Measurements from ENCODE around the gene GSAP.

GSAP gene

DNA sequence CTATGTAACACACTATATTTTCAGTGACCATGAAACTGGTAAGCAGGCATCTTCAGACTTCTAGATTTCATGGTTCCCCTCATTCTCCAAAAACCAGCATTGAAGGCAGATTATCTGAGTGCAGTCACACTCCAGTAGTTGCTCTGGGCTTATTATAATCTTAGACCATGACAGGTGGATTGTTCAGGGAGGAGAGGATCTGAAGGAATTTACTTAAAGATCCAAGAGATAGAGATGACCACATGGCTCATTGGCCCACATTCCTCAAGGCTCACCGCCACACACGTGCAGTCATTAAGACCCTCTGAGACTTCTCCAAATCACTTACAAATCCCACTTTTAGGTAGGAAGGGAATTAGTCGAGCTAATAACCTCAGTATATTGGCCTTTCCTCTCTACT, 55.2 kb downstream of the GSAP start:
- Histone ChIP-seq H3K9me3 (ENCODE audit: control insufficient read depth in 2 of 2, low read length in 2 of 2) (no peaks in the 10 kb centered on the region), H3K36me3 (ENCODE audit: control insufficient read depth in 2 of 2, insufficient read depth in 2 of 2, low read length in 2 of 2) (peaks cover 7 to 8% of the 10 kb centered on the region in 2 donors), H3K4me1 (ENCODE audit: control insufficient read depth, insufficient read depth, low read length) (no peaks in the 10 kb centered on the region), H3K27ac (ENCODE audit: low read length) (no peak overlapping the region), H3K4me3 (ENCODE audit: low read length in 2 of 2) (no peak overlapping the region), H3K9ac (ENCODE audit: low read length in 2 of 2) (no peak overlapping the region), H3K27me3 (ENCODE audit: control insufficient read depth in 1 of 2, insufficient read depth in 2 of 2, low read length in 2 of 2) (no peaks in the 10 kb centered on the region)

DNA sequence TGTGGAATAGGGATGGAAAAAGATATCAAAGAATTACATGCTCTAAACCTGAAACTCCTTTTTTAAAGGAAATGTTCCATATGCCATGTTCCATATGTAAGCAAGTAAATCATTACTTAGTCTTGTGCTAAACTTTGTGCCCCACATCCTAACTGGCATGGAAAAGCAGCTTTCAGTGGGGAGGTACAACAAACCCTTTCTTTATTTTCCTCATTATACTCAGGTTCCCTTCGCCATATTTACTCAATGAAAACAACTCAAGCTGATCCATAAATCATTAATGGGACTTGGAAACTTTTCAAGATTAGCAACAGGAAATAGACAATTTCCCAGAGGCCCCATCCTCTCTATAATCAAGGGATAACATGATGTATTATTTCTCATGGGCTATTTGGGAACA, 56.0 kb downstream of the GSAP start:
- Histone ChIP-seq H3K9me3 (ENCODE audit: control insufficient read depth in 2 of 2, low read length in 2 of 2) (no peaks in the 10 kb centered on the region), H3K4me1 (ENCODE audit: control insufficient read depth, insufficient read depth, low read length) (no peaks in the 10 kb centered on the region), H3K27ac (ENCODE audit: low read length) (no peak overlapping the region), H3K4me3 (ENCODE audit: low read length in 2 of 2) (no peak overlapping the region), H3K36me3 (ENCODE audit: control insufficient read depth in 2 of 2, insufficient read depth in 2 of 2, low read length in 2 of 2) (peaks cover 7 to 8% of the 10 kb centered on the region in 2 donors), H3K27me3 (ENCODE audit: control insufficient read depth in 1 of 2, insufficient read depth in 2 of 2, low read length in 2 of 2) (no peaks in the 10 kb centered on the region), H3K9ac (ENCODE audit: low read length in 2 of 2) (no peak overlapping the region)

DNA sequence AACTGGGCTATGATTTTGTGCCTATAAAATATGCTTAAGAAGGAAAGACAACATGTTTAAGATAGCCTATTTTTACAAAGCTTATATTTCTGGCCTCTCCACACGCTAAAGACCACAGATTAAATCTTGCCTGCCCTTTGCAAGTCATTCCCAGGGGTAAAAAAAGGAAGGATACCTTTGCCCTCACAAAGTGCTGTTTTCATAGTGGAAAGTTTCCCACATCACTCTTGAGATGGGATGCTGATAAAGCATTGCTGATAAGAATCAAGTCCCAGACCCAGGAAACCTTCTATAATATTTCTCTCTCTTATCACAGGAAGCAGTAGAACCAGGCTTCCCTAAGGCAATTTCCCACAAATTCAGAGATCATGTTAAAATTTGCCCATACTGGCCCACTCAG, 56.5 kb downstream of the GSAP start:
- Histone ChIP-seq H3K27me3 (ENCODE audit: control insufficient read depth in 1 of 2, insufficient read depth in 2 of 2, low read length in 2 of 2) (no peaks in the 10 kb centered on the region), H3K4me3 (ENCODE audit: low read length in 2 of 2) (no peak overlapping the region), H3K36me3 (ENCODE audit: control insufficient read depth in 2 of 2, insufficient read depth in 2 of 2, low read length in 2 of 2) (peaks cover 8 to 9% of the 10 kb centered on the region in 2 donors), H3K27ac (ENCODE audit: low read length) (no peak overlapping the region), H3K9ac (ENCODE audit: low read length in 2 of 2) (no peak overlapping the region), H3K9me3 (ENCODE audit: control insufficient read depth in 2 of 2, low read length in 2 of 2) (no peaks in the 10 kb centered on the region), H3K4me1 (ENCODE audit: control insufficient read depth, insufficient read depth, low read length) (no peaks in the 10 kb centered on the region)

DNA sequence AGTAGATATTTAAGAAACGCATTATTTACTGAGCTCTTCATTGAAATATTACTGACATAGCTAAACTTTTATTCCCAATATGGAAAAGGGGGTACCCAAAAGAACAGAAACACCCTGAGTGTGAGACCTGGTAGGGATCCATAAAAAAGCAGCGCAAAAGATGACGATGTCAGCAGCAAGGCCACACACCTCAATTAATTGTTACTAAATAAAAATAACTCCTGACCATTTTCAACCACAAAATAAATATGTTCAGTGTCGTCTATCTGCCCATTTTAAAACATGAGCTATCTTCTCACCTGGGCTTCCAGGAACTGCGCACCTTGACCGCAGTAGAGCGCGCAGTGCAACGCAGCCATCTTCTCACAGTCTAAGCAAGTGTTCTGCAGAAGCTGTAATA, 61.2 kb downstream of the GSAP start:
- Histone ChIP-seq H3K9ac (ENCODE audit: low read length in 2 of 2) (no peak overlapping the region), H3K9me3 (ENCODE audit: control insufficient read depth in 2 of 2, low read length in 2 of 2) (no peaks in the 10 kb centered on the region), H3K27me3 (ENCODE audit: control insufficient read depth in 1 of 2, insufficient read depth in 2 of 2, low read length in 2 of 2) (no peaks in the 10 kb centered on the region), H3K4me3 (ENCODE audit: low read length in 2 of 2) (no peak overlapping the region), H3K36me3 (ENCODE audit: control insufficient read depth in 2 of 2, insufficient read depth in 2 of 2, low read length in 2 of 2) (peaks cover 2% of the 10 kb centered on the region in 2 donors), H3K27ac (ENCODE audit: low read length) (peak overlapping the region; percentile 12), H3K4me1 (ENCODE audit: control insufficient read depth, insufficient read depth, low read length) (peaks cover 15% of the 10 kb centered on the region)

DNA sequence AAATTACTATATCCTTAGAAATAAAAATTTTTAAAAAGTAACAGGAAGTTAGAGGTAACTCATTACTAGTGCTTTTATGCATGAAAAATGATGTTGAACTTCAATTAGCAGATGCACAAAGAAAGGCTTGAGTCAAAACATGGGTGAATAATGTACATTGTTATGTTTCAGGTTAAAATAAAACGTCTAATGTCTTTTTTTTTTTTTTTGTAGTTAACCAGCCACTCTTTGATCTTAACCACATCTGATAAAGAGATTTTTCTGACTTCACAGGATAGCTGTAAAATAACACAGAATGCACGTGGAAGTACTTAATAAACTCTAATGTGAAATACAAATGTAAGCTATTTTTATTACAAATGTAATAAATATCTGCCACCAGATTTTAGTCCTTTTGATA, 61.7 kb downstream of the GSAP start:
- no peaks in the 10 kb centered on the region for H3K9me3 ChIP-seq (ENCODE audit: control insufficient read depth in 2 of 2, low read length in 2 of 2)

DNA sequence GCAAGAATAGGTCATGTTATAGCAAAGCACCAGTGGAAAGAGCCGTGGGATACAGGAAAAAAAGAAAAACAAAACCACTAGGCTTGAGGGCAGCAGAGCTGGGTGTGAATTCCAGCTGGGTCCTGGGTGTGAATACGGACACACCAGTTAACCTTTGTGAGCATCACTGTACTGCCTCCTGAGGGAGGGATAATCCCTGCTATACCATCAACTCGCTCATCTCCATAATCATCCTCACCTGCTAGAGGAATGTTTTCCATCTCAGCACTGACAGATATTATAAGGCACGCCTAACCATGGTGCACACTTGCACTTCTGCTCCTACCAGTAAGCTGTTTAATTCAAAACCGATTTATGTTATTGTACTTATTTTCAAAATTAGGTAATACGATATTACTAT, 62.2 kb downstream of the GSAP start:
- peaks cover 21% of the 10 kb centered on the region for H3K4me1 ChIP-seq (ENCODE audit: control insufficient read depth, insufficient read depth, low read length)
- no peak overlapping the region for H3K9ac ChIP-seq (ENCODE audit: low read length in 2 of 2)
- H3K27me3 ChIP-seq (ENCODE audit: control insufficient read depth in 1 of 2, insufficient read depth in 2 of 2, low read length in 2 of 2), result no peaks in the 10 kb centered on the region
- no peaks in the 10 kb centered on the region for H3K9me3 ChIP-seq (ENCODE audit: control insufficient read depth in 2 of 2, low read length in 2 of 2)
- no peak overlapping the region for H3K4me3 ChIP-seq (ENCODE audit: low read length in 2 of 2)
- no peak overlapping the region for H3K27ac ChIP-seq (ENCODE audit: low read length)
- peaks cover 2% of the 10 kb centered on the region in 2 donors for H3K36me3 ChIP-seq (ENCODE audit: control insufficient read depth in 2 of 2, insufficient read depth in 2 of 2, low read length in 2 of 2)

More for the DNA sequence above, 61.7 kb downstream of the GSAP start:
- Histone ChIP-seq H3K27ac (ENCODE audit: low read length) (no peak overlapping the region), H3K9ac (ENCODE audit: low read length in 2 of 2) (no peak overlapping the region), H3K27me3 (ENCODE audit: control insufficient read depth in 1 of 2, insufficient read depth in 2 of 2, low read length in 2 of 2) (no peaks in the 10 kb centered on the region), H3K4me1 (ENCODE audit: control insufficient read depth, insufficient read depth, low read length) (peaks cover 16% of the 10 kb centered on the region), H3K4me3 (ENCODE audit: low read length in 2 of 2) (no peak overlapping the region), H3K36me3 (ENCODE audit: control insufficient read depth in 2 of 2, insufficient read depth in 2 of 2, low read length in 2 of 2) (peaks cover 2% of the 10 kb centered on the region in 2 donors)

DNA sequence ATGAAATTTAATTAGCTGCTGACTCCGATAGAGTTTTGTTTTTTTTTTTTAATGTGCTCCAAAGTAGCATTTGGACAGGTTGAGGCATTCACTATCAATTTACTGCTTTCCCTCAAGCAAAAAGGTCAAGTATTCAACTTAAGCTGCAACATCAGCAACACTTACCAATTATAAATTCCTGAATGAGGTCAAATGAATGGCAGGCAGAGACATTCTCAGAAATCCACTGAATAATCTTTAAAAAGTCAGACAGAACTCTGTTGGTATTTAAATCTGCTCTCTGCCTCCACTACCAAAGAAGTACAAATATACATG, 62.8 kb downstream of the GSAP start:
- Histone ChIP-seq H3K27ac (ENCODE audit: low read length) (no peak overlapping the region), H3K4me3 (ENCODE audit: low read length in 2 of 2) (no peak overlapping the region), H3K9ac (ENCODE audit: low read length in 2 of 2) (no peak overlapping the region)

DNA sequence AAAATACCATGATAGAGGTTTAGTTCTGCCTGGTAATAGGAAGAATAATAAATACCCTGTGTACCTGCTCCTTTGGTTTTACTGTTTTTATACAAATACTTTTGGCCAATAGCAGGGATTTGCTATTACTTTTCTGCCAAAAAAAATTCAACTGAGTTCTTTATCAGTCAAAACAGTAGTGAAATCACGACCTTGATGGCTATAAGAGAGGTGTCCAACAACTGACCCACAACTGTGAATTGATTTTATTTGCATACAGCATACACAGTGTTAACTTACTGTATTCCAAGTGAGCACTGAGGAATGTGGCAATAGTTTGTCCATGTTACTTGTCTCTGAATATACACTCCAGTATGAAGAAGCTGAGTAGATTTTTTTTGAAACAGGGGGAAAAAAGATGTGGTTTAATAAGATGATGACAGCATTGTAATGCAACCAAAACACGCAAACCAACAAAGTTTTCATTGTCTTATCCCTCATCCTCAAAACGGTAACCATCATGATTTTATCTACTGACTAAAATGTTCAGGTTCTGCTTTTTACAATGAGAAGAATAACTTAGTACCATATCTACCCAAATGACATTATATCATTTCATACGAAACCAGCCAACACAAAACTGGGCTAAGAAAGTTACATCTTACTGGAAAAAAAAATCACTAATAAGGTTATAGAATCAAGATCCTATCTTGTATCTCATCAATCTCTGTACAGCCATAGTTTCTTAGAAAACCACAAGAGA, 63.3 kb downstream of the GSAP start:
- Histone ChIP-seq H3K9me3 (ENCODE audit: control insufficient read depth in 2 of 2, low read length in 2 of 2) (no peaks in the 10 kb centered on the region), H3K27me3 (ENCODE audit: control insufficient read depth in 1 of 2, insufficient read depth in 2 of 2, low read length in 2 of 2) (no peaks in the 10 kb centered on the region), H3K36me3 (ENCODE audit: control insufficient read depth in 2 of 2, insufficient read depth in 2 of 2, low read length in 2 of 2) (peaks cover 2% of the 10 kb centered on the region in 2 donors), H3K9ac (ENCODE audit: low read length in 2 of 2) (no peak overlapping the region), H3K4me3 (ENCODE audit: low read length in 2 of 2) (peak overlapping the region in 1 of 2 donors; percentile 9), H3K4me1 (ENCODE audit: control insufficient read depth, insufficient read depth, low read length) (peaks cover 30% of the 10 kb centered on the region), H3K27ac (ENCODE audit: low read length) (peak overlapping the region; percentile 62)

More for the DNA sequence above, 62.8 kb downstream of the GSAP start:
- H3K27me3 ChIP-seq (ENCODE audit: control insufficient read depth in 1 of 2, insufficient read depth in 2 of 2, low read length in 2 of 2), result no peaks in the 10 kb centered on the region
- H3K36me3 ChIP-seq (ENCODE audit: control insufficient read depth in 2 of 2, insufficient read depth in 2 of 2, low read length in 2 of 2), result peaks cover 2% of the 10 kb centered on the region in 2 donors
- H3K4me1 ChIP-seq (ENCODE audit: control insufficient read depth, insufficient read depth, low read length), result peaks cover 25% of the 10 kb centered on the region
- H3K9me3 ChIP-seq (ENCODE audit: control insufficient read depth in 2 of 2, low read length in 2 of 2), result no peaks in the 10 kb centered on the region

DNA sequence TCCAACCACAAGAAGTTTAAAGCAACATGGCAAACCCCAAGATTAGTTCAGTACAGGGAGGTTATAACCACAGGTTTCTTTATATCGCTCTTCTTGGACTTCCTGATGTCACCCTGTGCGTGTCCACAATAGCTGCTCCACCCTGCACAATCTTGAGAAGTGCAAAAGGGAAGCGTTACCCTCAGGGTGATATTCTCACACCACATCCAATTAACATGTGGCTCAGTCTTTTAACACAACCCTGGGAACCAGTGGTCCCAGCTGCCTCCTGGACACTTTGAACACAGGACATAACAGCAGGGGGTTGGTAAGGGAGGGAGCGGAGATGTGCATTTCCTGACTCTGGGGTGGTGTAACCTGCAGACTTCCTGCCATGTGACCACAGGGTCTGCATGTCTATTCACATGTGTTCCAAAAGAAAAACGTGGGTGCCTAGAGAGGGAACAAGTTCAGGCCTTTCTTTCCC, 64.6 kb downstream of the GSAP start:
- Histone ChIP-seq H3K27ac (ENCODE audit: low read length) (peak overlapping the region; percentile 62), H3K9ac (ENCODE audit: low read length in 2 of 2) (no peak overlapping the region), H3K4me1 (ENCODE audit: control insufficient read depth, insufficient read depth, low read length) (peaks cover 32% of the 10 kb centered on the region), H3K4me3 (ENCODE audit: low read length in 2 of 2) (no peak overlapping the region), H3K27me3 (ENCODE audit: control insufficient read depth in 1 of 2, insufficient read depth in 2 of 2, low read length in 2 of 2) (no peaks in the 10 kb centered on the region), H3K9me3 (ENCODE audit: control insufficient read depth in 2 of 2, low read length in 2 of 2) (no peaks in the 10 kb centered on the region), H3K36me3 (ENCODE audit: control insufficient read depth in 2 of 2, insufficient read depth in 2 of 2, low read length in 2 of 2) (peaks cover 0 to 2% of the 10 kb centered on the region in 2 donors)

DNA sequence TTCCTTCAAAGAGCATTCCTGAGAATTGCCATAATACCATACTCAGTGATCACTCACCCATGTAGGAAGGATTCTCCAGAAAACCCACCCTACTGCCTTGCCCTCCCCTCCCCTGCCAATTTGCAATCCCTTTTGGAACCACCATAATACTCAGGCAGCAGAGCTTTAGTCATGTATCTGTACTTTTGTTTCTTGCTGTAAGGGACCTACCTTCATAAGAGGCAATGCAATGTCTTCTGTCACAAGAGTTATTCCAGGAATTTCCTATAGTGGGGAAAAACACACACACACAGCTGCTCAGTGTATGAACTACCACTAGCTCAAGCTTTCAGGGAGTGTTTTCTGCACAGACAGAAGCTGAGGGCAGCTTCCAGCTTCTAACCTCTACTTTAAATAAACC, 67.0 kb downstream of the GSAP start:
- Histone ChIP-seq H3K4me1 (ENCODE audit: control insufficient read depth, insufficient read depth, low read length) (peaks cover 32% of the 10 kb centered on the region), H3K9ac (ENCODE audit: low read length in 2 of 2) (no peak overlapping the region), H3K36me3 (ENCODE audit: control insufficient read depth in 2 of 2, insufficient read depth in 2 of 2, low read length in 2 of 2) (no peaks in the 10 kb centered on the region), H3K27ac (ENCODE audit: low read length) (peak overlapping the region; percentile 53), H3K4me3 (ENCODE audit: low read length in 2 of 2) (no peak overlapping the region), H3K9me3 (ENCODE audit: control insufficient read depth in 2 of 2, low read length in 2 of 2) (no peaks in the 10 kb centered on the region), H3K27me3 (ENCODE audit: control insufficient read depth in 1 of 2, insufficient read depth in 2 of 2, low read length in 2 of 2) (no peaks in the 10 kb centered on the region)

DNA sequence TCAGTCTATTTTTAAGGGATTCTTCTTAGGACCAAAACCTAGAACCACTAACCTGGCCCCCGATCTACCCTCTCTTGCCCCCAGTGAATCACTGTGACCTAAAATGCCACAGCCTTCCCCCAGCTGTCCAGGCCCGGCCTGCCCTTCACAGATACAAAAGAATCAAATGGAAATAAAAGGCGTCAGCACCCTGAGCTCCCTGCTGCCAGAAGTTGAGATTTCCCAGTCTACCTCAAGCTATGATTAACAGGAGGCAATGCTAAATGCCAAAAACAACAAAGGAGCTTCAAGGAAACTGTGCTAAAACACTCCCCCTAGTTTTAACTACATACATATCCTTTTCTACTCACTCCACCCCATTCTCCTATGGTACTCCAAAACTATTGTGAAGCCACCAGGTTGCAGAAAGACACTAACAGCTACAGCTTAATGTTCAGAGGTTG, 67.8 kb downstream of the GSAP start:
- Histone ChIP-seq H3K9me3 (ENCODE audit: control insufficient read depth in 2 of 2, low read length in 2 of 2) (no peaks in the 10 kb centered on the region), H3K4me3 (ENCODE audit: low read length in 2 of 2) (no peak overlapping the region), H3K27me3 (ENCODE audit: control insufficient read depth in 1 of 2, insufficient read depth in 2 of 2, low read length in 2 of 2) (no peaks in the 10 kb centered on the region), H3K9ac (ENCODE audit: low read length in 2 of 2) (peak overlapping the region in 1 of 2 donors; percentile 30), H3K27ac (ENCODE audit: low read length) (peak overlapping the region; percentile 53), H3K36me3 (ENCODE audit: control insufficient read depth in 2 of 2, insufficient read depth in 2 of 2, low read length in 2 of 2) (no peaks in the 10 kb centered on the region), H3K4me1 (ENCODE audit: control insufficient read depth, insufficient read depth, low read length) (peaks cover 32% of the 10 kb centered on the region)
